Transverse colon (tissue), 3 donors: Measurements from ENCODE around the gene NEK8.

Experiments
- CTCF ChIP-seq, 5 experiments: fragments of 200-600 bp in 3 of 5; fragments of 450-650 bp in 2 of 5; sonication (generic) in 3 of 5; IDR thresholded peaks; 1 replicate in 2 of 5; 2 replicates in 3 of 5; pipeline ENCODE4 v1.5.1; 2016 to 2017; ENCODE audit warnings: antibody characterized with exemption in 5 of 5, inconsistent platforms in 3 of 5, mild to moderate bottlenecking in 2 of 5, moderate library complexity in 1 of 5
- POLR2A ChIP-seq: fragments of 450-650 bp; IDR thresholded peaks from one replicate; pipeline ENCODE4 v1.6.1; 2016; ENCODE audit warnings: antibody characterized with exemption, mild to moderate bottlenecking, moderate library complexity

- no peak for TF ChIP-seq CTCF (IDR thresholded peaks at IDR 0.05)
- TF ChIP-seq POLR2A, result no peak
Measured at GRCh38 chr17:28682655-28683054, 45.9 kb upstream of the NEK8 start.
